HL-60/S4 (cell line): ENCODE measurements around the gene MUC12.
"Not testable (repeated sequence)": the region's sequence is repeated elsewhere in the genome, so short reads cannot be mapped to it uniquely, and the experiment has no call there.

ENCODE experiments used
- in situ Hi-C: fragments of 300-500 bp; cut with MboI; formaldehyde crosslinking; loops from 2 replicates; pipeline ENCODE4 v1.14.3; 2022; ENCODE audit warnings: low sequenced_read_pairs

Gene MUC12

GRCh38 chr7:101035941-101036340 lies 66.6 kb downstream of the MUC12 start:
- in situ Hi-C loops = no loop called here

GRCh38 chr7:101041283-101041682 lies 71.9 kb downstream of the MUC12 start:
- in situ Hi-C loops = not testable (repeated sequence)

- in situ Hi-C loops = loop anchor here (5.0 to 25.0 kb wide), 2 partner anchors 166 to 271 kb away; no protein-coding TSS in a partner anchor
These were observed 89.0 kb downstream of the MUC12 start for GRCh38 chr7:101058355-101058754.

GRCh38 chr7:101059620-101059942 lies 90.2 kb downstream of the MUC12 start:
- in situ Hi-C loops = loop anchor here (5.0 to 25.0 kb wide), 2 partner anchors 167 to 272 kb away; no protein-coding TSS in a partner anchor

GRCh38 chr7:101060992-101061391 lies 91.6 kb downstream of the MUC12 start:
- in situ Hi-C loops = loop anchor here (25.0 kb wide), 1 partner anchor 274 kb away; no protein-coding TSS in a partner anchor

DNA sequence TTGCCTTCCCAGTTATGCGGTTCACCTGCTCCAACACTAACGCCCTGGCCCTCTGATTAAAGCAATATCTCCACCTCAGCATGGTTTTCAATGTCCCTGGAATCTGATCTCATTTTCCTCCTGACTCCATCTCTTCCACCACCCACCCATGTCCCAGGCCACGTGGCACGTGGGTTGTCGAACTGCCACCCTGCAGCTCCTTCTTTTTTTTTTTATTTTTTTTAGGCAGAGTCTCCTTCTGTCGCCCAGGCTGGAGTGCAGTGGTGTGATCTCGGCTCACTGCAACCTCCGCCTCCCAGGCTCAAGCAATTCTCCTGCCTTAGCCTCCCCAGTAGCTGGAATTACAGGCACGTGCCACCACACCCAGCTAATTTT lies 94.8 kb downstream of the MUC12 start:
- in situ Hi-C loops = loop anchor here (25.0 kb wide), 1 partner anchor 277 kb away; no protein-coding TSS in a partner anchor

GRCh38 chr7:101065162-101065561 lies 95.8 kb downstream of the MUC12 start:
- in situ Hi-C loops = loop anchor here (25.0 kb wide), 1 partner anchor 278 kb away; no protein-coding TSS in a partner anchor

- in situ Hi-C loops = loop anchor here (25.0 kb wide), 1 partner anchor 279 kb away; no protein-coding TSS in a partner anchor
These were observed 96.9 kb downstream of the MUC12 start for GRCh38 chr7:101066141-101066832.

GRCh38 chr7:101066833-101067177 lies 97.4 kb downstream of the MUC12 start:
- in situ Hi-C loops = loop anchor here (25.0 kb wide), 1 partner anchor 280 kb away; no protein-coding TSS in a partner anchor

DNA sequence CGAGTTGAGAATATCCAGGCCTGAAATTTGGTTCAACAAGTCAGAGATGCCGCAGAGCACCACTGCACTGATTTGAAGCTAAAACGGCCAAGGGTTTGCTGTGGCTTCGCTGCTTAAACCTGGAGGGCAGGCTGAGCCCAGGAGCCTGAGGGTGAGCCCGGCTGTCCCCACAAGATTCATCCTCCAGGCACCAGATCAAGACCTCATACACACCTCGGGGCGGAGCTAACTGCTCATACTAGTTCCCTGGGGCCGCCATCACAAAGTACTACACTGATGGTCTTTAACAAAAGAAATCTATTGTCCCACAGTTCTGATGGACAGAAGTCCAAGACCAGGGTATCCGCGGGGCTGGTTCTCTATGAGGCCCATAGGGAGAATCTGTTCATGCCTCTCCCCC lies 99.0 kb downstream of the MUC12 start:
- in situ Hi-C loops = loop anchor here (25.0 kb wide), 1 partner anchor 281 kb away; no protein-coding TSS in a partner anchor
